Measurements from ENCODE around the gene DELE1.

DNA sequence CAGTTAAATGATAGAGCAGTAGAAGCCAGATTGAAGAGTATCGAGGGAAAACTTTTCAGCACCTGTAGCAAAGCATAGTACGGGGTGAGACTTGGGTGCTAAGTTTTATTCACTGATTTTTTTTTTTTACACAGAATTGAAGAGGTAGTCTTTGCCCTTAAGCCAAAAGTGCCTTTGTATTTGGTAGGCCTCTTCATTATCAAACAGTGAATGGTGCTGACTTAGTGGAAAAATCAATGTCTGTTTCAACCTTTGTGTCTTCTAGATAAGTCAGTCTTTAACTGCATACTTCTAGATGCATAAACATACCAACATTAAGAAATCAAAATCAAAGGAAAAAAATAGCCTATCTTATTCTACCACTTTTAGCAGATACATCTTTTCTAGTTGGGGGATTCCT lies 59.0 kb downstream of the DELE1 start:
- TF ChIP-seq POLR2A (IDR thresholded peaks at IDR 0.05): no peak
- TF ChIP-seq, protein P1, sequence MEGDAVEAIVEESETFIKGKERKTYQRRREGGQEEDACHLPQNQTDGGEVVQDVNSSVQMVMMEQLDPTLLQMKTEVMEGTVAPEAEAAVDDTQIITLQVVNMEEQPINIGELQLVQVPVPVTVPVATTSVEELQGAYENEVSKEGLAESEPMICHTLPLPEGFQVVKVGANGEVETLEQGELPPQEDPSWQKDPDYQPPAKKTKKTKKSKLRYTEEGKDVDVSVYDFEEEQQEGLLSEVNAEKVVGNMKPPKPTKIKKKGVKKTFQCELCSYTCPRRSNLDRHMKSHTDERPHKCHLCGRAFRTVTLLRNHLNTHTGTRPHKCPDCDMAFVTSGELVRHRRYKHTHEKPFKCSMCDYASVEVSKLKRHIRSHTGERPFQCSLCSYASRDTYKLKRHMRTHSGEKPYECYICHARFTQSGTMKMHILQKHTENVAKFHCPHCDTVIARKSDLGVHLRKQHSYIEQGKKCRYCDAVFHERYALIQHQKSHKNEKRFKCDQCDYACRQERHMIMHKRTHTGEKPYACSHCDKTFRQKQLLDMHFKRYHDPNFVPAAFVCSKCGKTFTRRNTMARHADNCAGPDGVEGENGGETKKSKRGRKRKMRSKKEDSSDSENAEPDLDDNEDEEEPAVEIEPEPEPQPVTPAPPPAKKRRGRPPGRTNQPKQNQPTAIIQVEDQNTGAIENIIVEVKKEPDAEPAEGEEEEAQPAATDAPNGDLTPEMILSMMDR (IDR thresholded peaks at IDR 0.05): no peak
